Measurements from ENCODE around the gene ABCB1.
A peak's percentile ranks its signal among the peaks of the same experiment; 100 is the strongest.

ABCB1 gene

GRCh38 chr7:87600130-87601124, at the start of gene ABCB1:
Gene ABCB1 (minus strand): TSS chr7:87600884. CDS start chr7:87600184, 700 bp downstream.
- DNase-seq (ENCODE audit: low read depth), result peak; percentile 10

GRCh38 chr7:87648316-87648715, 47.6 kb upstream of the ABCB1 start:
- no peak for DNase-seq (ENCODE audit: low read depth)

GRCh38 chr7:87645446-87645845, 44.8 kb upstream of the ABCB1 start:
- DNase-seq (ENCODE audit: low read depth), result no peak

DNA sequence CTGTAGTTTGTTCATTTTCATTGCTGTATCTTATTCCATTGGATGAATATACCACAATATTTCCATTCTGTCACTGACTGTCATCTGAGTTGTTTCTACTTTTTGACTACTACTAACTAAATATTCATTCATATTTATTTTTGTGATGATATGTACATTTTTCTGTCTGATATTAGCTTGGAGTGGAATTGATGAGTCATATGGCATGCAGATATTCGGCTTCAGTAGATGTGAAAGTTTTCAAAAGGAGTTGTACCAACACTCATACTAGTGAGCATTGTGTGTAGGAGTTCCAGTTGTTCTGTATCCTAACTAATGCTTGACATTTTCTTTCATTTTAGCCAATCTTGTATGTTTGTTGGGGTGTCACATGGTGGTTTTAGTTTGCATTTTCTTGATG, 35.2 kb upstream of the ABCB1 start:
- DNase-seq (ENCODE audit: low read depth), result no peak

DNA sequence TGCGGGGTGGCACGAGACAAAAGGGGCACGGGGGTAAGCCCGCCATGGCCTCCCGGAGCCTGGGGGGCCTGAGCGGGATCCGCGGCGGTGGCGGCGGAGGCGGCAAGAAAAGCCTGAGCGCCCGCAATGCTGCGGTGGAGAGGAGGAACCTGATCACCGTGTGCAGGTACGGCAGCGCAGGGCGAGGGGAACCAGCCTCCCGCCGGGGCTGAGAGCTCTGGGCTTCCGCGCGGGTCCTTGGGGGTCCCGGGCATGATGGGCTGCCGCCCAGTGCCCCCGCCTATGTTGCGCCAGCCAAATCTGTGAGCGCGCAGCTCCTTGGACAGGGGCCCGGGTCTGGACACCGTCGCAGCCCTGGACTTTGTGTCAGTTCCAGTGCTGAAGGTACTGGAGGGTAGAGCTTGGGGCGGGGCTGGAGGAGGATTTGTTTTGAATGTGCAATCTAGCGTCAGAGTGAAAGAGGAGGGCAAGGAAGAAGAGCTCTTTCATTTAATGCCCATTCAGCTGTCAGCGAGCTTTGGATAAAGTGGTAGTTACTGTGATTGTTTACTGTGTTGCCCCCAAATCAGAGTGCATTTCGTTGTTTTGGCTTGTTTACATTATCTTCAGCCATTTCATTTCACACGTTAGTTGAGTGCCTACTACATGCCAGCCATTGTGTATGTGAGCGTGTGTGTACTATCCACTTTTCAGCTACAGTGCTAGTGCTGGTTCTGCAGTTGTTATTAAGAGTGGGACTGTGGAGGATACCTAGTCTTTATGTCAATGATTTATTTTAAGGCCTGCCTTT, 28.3 kb upstream of the ABCB1 start:
- no peak for DNase-seq (ENCODE audit: low read depth)

GRCh38 chr7:87627634-87627994, 26.9 kb upstream of the ABCB1 start:
- no peak for DNase-seq (ENCODE audit: low read depth)

- DNase-seq (ENCODE audit: low read depth), result no peak
These were observed 24.4 kb upstream of the ABCB1 start for GRCh38 chr7:87625101-87625500.

GRCh38 chr7:87624628-87625027, 23.9 kb upstream of the ABCB1 start:
- DNase-seq (ENCODE audit: low read depth), result no peak

DNA sequence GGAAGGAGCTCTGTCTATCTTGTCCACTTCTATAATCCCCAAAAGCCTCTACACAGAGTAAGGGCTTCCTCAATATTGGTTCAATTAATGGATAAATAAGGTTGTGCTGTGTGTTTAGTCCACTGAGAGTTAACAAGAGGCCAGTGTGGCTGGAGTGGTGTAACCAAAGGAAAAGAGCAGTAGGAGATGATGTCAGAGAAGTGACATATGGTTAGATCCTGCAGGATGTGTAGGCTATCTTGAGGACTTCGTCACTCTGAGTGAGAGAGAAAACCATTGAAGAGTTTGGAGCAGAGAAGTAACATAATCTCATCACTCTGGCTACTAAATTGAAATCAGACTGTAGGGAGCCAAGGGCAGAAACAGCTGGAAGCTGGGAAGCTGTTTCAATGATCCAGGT, 14.5 kb upstream of the ABCB1 start:
- DNase-seq (ENCODE audit: low read depth), result no peak

GRCh38 chr7:87609916-87610315, 9.2 kb upstream of the ABCB1 start:
- no peak for DNase-seq (ENCODE audit: low read depth)

DNA sequence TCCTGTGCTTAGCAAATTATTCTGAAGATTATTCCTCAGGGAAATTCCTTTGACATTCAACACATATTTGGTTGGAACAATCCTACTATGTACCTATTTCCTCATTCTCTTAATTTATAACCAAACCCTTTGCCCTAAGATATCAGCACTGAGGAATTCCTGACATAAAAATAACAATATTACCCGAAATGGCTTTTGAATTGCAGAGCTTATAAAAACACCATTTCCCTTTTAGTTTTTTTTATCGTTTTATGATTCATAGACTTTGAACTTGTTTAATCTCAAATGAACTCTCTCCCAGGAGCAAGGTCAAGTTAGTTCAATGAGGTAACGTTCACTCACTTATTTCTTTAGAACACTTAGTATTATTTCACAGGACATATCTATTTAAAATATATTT, 7.7 kb upstream of the ABCB1 start:
- DNase-seq (ENCODE audit: low read depth), result no peak

DNA sequence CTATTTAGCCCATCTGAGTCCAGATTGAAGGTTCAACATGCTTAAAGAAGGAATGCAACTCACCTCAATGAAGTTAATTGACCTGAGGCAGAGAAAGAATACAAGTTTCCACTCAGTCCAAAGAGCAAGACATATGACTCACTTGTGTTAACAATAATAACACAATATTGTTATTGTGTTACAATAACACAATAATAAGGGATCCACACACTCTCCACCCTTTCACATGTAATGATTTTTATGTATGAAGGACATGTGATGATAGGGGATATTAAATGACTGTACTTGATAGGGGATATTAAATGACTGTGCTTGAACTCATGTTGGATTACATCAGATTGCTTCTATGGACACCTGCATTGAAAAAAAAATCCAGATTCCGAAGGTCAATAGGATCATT, 3.6 kb upstream of the ABCB1 start:
- DNase-seq (ENCODE audit: low read depth), result no peak

DNA sequence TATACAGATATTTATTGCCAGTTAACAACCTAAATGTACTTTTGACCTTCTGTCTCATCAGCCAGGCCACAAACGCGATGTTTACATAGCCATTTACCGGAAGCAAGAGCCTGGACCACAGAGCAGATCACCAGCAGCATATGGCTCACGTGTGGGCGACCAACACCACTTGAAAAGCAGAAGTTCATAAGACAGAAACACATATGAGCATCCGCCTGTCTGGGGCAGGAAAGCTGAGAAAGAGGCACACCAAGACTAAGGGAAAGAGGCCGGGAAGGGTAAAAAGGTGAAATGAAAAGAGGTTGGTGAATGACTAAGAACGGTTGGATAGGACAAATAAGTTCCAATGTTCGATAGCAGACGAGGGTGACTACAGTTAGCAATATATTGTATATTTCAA, 1.3 kb downstream of the ABCB1 start:
- no peak for DNase-seq (ENCODE audit: low read depth)

DNA sequence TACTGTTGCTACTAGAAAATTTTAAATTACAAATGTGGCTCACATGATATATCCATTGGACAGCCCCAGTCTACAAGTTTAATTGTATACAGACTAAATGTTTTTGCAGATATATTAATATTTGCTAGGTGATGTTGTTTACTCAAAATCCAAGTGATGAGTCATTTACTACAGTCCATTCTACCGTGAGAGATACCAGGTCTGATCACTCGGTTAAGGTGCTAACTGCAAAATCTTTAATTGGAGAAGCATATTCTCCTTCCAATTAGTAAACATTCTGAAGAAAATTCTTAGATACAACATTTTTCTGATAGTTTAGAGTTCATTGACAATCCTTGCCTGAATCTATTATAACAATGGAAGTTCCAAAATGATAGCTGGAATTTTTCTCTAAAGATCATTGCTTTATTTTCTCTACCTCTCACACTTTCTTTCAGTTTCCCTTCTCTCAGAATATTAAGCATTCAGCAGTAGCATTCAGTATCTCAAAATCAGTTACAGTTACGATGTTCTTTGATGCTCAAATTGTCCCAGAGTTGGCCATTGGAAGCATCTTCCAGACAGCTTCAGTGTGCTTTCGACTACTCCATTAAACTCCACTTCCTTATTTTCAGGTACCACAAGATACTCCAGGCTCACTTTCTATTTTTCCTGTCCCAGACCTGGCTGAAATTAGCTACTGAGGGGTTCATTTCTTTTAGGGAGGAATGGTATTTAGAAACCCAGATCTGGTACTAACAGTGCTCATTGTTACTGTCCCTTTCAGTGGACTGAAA, 2.3 kb downstream of the ABCB1 start:
- DNase-seq (ENCODE audit: low read depth), result no peak

DNA sequence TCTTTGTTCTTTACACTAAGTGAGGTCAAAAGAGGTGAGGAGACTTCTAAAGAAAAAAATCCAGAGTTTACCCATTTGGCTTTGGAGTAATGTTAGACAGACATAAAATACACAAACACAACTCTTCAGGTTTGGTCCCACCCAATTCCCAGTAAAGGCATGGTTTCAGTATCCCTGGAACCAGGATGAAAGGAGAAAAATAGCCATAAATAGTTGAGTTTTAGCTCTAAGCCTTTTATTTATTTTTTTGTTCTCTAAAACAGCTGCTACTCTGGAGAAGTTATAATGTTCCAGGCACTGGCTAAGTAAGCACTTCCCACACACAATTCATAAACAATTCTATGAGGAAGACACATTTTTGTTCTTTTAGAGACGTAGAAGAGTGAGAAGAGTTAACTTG, 4.0 kb downstream of the ABCB1 start:
- no peak for DNase-seq (ENCODE audit: low read depth)

DNA sequence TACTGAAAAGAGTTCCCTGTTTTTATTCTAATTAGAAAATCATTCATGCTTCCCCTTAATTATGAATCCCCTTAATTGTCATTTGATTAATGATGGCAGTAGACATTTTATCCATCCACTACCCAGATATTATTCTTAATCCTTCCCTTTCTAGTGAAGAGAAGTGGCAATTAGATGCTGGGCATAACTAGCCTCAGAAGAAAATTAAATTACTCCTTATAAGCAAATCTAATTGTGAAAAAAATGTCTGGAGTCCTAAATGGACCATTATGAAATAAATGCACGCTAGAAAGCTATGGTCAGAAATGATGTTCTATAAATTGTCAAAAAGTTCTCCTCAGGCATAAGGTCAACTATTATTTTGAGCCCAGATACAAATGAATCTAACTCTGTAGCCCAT, 4.5 kb downstream of the ABCB1 start:
- no peak for DNase-seq (ENCODE audit: low read depth)

- no peak for DNase-seq (ENCODE audit: low read depth)
These were observed 8.4 kb downstream of the ABCB1 start for GRCh38 chr7:87592300-87592699.

DNA sequence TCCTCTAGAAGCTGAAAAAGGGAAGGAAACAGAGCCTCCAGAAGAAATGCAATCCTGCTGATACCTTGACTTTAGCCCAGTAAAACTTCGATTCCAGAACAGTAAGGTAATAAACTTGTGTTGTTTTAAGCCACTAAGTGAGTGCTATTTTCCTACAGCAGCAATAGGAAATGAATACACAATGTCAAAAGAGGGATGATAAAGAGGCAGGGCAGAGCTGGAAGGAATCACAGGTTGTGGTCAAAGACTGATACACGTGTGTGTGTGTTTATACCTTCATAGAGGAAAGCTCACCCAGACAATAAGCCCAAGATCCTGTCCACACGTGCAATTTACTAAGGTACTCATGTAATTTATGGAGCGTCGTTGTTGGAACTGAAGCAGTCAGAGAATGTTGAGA, 9.5 kb downstream of the ABCB1 start:
- no peak for DNase-seq (ENCODE audit: low read depth)

DNA sequence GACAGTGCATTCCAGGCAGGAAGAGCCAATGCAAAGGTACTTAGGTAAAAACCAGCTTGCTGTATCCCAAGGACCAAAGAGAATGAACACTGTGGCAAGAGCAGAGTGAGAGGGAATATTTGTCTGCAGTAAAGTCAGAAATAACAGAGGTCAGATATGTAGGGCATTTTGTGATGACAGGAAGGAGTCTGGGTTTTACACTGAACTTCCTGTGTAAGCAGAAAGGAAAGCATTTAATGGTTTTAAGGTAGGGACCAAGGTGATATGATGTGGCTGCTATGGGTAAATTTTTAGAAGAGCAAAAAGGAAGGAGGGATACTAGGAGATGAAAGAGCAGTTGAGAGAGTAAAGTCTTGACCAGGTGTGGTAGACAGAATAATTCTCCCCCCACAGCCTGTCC, 10.1 kb downstream of the ABCB1 start:
- no peak for DNase-seq (ENCODE audit: low read depth)

GRCh38 chr7:87589631-87590030, 11.1 kb downstream of the ABCB1 start:
- DNase-seq (ENCODE audit: low read depth), result no peak

- DNase-seq (ENCODE audit: low read depth), result no peak
These were observed 19.0 kb downstream of the ABCB1 start for GRCh38 chr7:87581723-87582122.

- no peak for DNase-seq (ENCODE audit: low read depth)
These were observed 20.0 kb downstream of the ABCB1 start for GRCh38 chr7:87580636-87581035.
